BJ (cell line): ENCODE results near the gene RPL18. TPM values are rescaled to one million over a fixed set of nuclear protein-coding genes. Genes with fewer than 3 reads are reported as not detected.

Experiments used
- CTCF ChIA-PET: fragments of 350-600 bp; formaldehyde crosslinking; extraction: SDS; loops from one replicate; lab custom pipeline; 2021; ENCODE audit warnings: antibody characterized with exemption, inconsistent platforms; lab: Yijun Ruan, JAX
- POLR2A ChIA-PET: fragments of 300-600 bp; sonication (Branson Sonifier 250); formaldehyde crosslinking; extraction: SDS; loops from one replicate; lab custom pipeline; 2021; ENCODE audit warnings: antibody characterized with exemption; lab: Charles Lee
- DNase-seq: peaks from one replicate; pipeline ENCODE4 v3.0.0-alpha.2; 2011; ENCODE audit warnings: low read depth
- H3K27me3 ChIP-seq: 2 replicates; pipeline ENCODE4 v1.6.0; 2011; ENCODE audit warnings: low read length; ENCODE audit not compliant: control insufficient read depth, insufficient read depth
- H3K36me3 ChIP-seq: 2 replicates; pipeline ENCODE4 v1.5.1; 2011; ENCODE audit warnings: low read length; ENCODE audit not compliant: control insufficient read depth, insufficient read depth
- H3K4me3 ChIP-seq: 2 replicates; pipeline ENCODE4 v1.5.1; 2011; ENCODE audit warnings: low read depth, mild to moderate bottlenecking, control low read depth, low read length
- polyA plus RNA-seq: library from polyadenylated mRNA; depleted of rRNA; stranded (reverse); fragments of >200 nt; gene quantifications from 2 replicates; pipeline ENCODE4 v1.2.3, GENCODE V29; 2011
- TF ChIP-seq, protein P1 (sequence below): IDR thresholded peaks from 2 replicates; pipeline ENCODE4 v1.5.1; 2011; ENCODE audit warnings: low read depth, mild to moderate bottlenecking, control low read depth, inconsistent platforms, low read length, moderate library complexity; ENCODE audit not compliant: insufficient read depth

Gene RPL18
- polyA plus RNA-seq, 1 experiment, result 1,324 TPM

DNA sequence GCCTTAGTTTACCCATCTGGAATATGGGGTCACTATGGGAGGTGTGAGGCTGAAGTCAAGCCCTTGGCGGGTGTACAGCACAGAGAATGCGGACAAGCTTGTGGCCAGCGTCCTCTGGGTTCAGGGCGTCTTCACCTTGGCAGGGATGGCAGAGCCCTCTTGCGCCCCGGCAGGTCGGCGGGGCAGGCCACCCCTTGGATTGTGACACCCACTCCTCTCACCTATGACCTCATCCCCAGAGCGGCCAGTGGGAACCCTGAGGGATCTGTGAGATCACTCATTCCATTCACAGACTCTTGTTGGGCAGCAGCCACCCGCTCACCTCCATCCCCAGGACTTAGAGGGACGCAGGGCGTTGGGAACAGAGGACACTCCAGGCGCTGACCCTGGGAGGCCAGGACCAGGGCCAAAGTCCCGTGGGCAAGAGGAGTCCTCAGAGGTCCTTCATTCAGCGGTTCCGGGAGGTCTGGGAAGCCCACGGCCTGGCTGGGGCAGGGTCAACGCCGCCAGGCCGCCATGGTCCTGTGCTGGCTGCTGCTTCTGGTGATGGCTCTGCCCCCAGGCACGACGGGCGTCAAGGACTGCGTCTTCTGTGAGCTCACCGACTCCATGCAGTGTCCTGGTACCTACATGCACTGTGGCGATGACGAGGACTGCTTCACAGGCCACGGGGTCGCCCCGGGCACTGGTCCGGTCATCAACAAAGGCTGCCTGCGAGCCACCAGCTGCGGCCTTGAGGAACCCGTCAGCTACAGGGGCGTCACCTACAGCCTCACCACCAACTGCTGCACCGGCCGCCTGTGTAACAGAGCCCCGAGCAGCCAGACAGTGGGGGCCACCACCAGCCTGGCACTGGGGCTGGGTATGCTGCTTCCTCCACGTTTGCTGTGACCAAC is 12.3 kb downstream of the RPL18 start, which contains the start of gene SPACA4:
Gene SPACA4, plus strand, starts transcription at position 280 of the 896 bp plus-strand sequence. Its CDS starts 237 bp downstream, at position 517.
- Histone ChIP-seq H3K36me3 (no peaks in the 10 kb centered on the region), H3K4me3 (no peak within 1 kb of the TSS), H3K27me3 (no peaks in the 10 kb centered on the region)
- ChIA-PET CTCF (interaction anchor here (0.6 to 4.4 kb wide), 4 partner anchors 12 to 211 kb away, joined by 3 to 32 read pairs (median 6); no protein-coding TSS in a partner anchor), POLR2A (no interaction called here)
- no peak for DNase-seq
- TF ChIP-seq, protein P1, sequence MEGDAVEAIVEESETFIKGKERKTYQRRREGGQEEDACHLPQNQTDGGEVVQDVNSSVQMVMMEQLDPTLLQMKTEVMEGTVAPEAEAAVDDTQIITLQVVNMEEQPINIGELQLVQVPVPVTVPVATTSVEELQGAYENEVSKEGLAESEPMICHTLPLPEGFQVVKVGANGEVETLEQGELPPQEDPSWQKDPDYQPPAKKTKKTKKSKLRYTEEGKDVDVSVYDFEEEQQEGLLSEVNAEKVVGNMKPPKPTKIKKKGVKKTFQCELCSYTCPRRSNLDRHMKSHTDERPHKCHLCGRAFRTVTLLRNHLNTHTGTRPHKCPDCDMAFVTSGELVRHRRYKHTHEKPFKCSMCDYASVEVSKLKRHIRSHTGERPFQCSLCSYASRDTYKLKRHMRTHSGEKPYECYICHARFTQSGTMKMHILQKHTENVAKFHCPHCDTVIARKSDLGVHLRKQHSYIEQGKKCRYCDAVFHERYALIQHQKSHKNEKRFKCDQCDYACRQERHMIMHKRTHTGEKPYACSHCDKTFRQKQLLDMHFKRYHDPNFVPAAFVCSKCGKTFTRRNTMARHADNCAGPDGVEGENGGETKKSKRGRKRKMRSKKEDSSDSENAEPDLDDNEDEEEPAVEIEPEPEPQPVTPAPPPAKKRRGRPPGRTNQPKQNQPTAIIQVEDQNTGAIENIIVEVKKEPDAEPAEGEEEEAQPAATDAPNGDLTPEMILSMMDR, result no peak

DNA sequence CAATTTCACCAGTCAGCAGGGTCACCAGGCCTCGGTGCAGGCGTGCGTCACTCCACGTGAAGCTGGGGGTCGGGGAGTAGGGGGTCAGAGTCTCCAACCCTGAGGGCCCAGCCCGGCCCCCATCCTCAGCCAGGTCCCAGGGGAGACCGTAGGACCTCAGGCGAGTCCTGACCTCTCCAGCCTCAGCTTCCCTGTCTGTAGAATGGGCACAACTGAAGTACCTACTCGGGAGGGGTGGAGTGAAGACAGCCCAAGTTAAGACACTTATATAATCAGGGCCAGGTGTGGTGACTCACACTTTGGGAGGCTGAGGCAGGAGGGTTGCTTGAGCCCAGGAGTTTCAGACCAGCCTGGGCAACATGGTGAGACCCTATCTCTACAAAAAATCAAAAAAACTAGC is 15.1 kb downstream of the RPL18 start:
- TF ChIP-seq, protein P1, result no peak
- DNase-seq, result no peak
- ChIA-PET CTCF (interaction anchor here (2.4 kb wide), 1 partner anchor 15 kb away, joined by 14 read pairs; no protein-coding TSS in a partner anchor), POLR2A (no interaction called here)
- Histone ChIP-seq H3K4me3 (no peak overlapping the region), H3K27me3 (no peaks in the 10 kb centered on the region), H3K36me3 (no peaks in the 10 kb centered on the region)

DNA sequence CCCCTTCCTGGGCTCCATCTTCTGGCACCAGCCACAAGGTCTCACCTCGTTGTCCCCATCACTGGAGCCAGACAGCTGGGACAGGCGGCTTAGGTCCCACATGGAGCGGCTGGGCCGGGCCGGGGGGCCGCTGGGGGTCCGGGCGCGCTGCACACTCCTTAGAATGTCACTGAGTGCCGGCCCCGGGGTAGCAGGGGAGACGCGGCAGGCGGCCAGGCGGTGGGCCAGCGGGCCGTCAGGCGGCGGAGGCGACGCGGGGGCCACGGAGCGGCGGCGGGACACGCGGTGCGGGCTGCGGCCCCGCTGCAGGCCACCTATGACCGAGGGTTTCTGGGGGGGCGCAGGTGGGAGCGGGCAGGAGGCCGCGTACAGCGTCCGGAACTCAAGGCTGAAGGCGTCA is 15.5 kb downstream of the RPL18 start:
- POLR2A ChIA-PET, result no interaction called here
- Histone ChIP-seq H3K4me3 (no peak overlapping the region), H3K27me3 (no peaks in the 10 kb centered on the region), H3K36me3 (no peaks in the 10 kb centered on the region)
- CTCF ChIA-PET, result interaction anchor here (2.4 kb wide), 1 partner anchor 14 kb away, joined by 14 read pairs; no protein-coding TSS in a partner anchor
- TF ChIP-seq, protein P1, result no peak
- no peak for DNase-seq

DNA sequence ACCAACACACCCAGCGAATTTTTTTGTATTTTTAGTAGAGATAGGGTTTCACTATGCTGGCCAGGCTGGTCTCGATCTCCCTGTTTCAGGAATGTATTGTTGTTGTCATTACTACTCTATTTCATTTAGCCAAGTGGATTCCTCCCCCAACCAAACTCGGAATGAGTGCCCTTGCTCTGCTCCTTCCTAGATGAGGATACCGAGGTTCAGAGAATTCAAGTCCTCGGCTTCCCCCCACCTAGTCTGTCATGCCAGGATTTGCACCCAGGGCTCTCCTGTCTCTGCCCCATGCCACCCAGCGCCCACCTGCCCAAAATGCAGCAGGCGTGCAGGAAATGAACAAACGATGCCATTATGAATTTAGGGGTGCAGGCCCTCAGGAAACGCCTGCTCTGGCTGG is 16.0 kb downstream of the RPL18 start:
- TF ChIP-seq, protein P1, result no peak
- POLR2A ChIA-PET, result no interaction called here
- Histone ChIP-seq H3K36me3 (no peaks in the 10 kb centered on the region), H3K27me3 (no peaks in the 10 kb centered on the region), H3K4me3 (no peak overlapping the region)
- no peak for DNase-seq
- CTCF ChIA-PET, result interaction anchor here (1.2 kb wide), 1 partner anchor 114 kb away, joined by 3 read pairs; no protein-coding TSS in a partner anchor
